ENCODE measurements around the gene CCL26. TPM values are rescaled to one million over a fixed set of nuclear protein-coding genes. Genes with fewer than 3 reads are reported as not detected.

The CCL26 gene
- total RNA-seq, 1 donor from 2014 or later, result not detected

DNA sequence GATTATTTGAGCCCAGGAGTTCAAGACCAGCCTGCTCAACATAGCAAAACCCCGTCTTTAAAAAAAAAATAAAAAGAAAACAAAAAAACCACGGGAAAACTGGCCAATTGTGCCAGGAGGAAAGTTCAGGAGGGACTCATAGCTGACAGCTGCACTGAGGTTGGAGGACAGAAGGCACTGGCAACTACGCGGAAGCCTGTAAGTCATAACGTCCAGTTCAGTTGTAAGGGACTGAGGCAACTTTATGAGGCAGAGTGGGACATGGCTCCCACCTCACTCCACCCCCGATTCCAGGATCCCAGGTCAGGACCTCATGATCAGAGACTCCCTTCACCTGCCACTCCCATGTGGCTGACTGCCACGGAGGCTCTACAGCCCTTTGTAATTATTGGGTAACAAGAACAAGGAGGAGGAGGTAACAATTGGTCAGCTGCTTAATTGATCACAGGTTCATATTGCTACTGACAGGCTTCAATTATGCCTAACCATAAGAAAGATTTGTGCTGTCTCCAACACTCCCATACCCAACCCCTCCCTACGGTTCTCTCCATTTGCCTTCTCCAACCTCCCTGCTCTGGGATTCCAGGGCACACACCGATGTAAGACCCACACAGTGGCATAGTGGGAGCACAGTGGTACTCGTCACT, 43.5 kb upstream of the CCL26 start:
- no peak for DNase-seq (ENCODE audit: low read depth, low spot score)
- H3K36me3 Mint-ChIP-seq (ENCODE audit: low read depth), result no peaks in the 10 kb centered on the region
- no peak overlapping the region for H3K4me3 Mint-ChIP-seq
- peaks cover 2% of the 10 kb centered on the region for H3K27me3 Mint-ChIP-seq (ENCODE audit: low read depth)
- TF ChIP-seq, protein P1, sequence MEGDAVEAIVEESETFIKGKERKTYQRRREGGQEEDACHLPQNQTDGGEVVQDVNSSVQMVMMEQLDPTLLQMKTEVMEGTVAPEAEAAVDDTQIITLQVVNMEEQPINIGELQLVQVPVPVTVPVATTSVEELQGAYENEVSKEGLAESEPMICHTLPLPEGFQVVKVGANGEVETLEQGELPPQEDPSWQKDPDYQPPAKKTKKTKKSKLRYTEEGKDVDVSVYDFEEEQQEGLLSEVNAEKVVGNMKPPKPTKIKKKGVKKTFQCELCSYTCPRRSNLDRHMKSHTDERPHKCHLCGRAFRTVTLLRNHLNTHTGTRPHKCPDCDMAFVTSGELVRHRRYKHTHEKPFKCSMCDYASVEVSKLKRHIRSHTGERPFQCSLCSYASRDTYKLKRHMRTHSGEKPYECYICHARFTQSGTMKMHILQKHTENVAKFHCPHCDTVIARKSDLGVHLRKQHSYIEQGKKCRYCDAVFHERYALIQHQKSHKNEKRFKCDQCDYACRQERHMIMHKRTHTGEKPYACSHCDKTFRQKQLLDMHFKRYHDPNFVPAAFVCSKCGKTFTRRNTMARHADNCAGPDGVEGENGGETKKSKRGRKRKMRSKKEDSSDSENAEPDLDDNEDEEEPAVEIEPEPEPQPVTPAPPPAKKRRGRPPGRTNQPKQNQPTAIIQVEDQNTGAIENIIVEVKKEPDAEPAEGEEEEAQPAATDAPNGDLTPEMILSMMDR (conservative IDR thresholded peaks at IDR 0.05), result no peak
- H3K27ac Mint-ChIP-seq (ENCODE audit: unreplicated experiment), result no peak overlapping the region
- H3K4me1 Mint-ChIP-seq, result no peaks in the 10 kb centered on the region
- H3K9me3 Mint-ChIP-seq, result no peaks in the 10 kb centered on the region

DNA sequence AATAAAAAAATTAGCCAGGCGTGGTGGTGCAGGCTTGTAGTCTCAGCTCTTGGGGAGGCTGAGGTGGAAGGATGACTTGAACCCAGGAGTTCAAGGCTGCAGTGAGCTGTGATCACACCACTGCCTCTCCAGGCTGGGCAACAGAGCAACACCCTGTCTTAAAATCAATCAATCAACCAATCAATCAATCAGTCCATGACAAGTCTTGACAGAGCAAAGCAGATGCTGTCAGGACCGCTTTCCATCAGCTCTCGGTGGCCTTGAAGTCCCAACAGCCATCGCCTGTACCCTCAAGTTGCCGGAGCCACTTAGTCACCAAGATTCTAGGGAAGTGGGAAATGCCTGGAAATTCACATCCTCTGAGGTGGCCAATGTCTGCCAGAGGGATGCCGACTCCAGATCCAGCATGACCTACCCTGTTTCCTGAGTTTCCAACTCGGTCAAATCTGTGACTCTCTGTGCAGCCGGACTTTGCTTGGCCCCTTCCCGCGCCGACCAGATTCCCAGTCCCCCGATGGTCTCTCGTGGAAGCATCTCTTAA, 42.5 kb upstream of the CCL26 start:
- peaks cover 2% of the 10 kb centered on the region for H3K27me3 Mint-ChIP-seq (ENCODE audit: low read depth)
- no peak for DNase-seq (ENCODE audit: low read depth, low spot score)
- no peaks in the 10 kb centered on the region for H3K4me1 Mint-ChIP-seq
- TF ChIP-seq, protein P1 (conservative IDR thresholded peaks at IDR 0.05), result no peak
- H3K36me3 Mint-ChIP-seq (ENCODE audit: low read depth), result no peaks in the 10 kb centered on the region
- no peak overlapping the region for H3K4me3 Mint-ChIP-seq
- no peaks in the 10 kb centered on the region for H3K9me3 Mint-ChIP-seq
- H3K27ac Mint-ChIP-seq (ENCODE audit: unreplicated experiment), result no peak overlapping the region

DNA sequence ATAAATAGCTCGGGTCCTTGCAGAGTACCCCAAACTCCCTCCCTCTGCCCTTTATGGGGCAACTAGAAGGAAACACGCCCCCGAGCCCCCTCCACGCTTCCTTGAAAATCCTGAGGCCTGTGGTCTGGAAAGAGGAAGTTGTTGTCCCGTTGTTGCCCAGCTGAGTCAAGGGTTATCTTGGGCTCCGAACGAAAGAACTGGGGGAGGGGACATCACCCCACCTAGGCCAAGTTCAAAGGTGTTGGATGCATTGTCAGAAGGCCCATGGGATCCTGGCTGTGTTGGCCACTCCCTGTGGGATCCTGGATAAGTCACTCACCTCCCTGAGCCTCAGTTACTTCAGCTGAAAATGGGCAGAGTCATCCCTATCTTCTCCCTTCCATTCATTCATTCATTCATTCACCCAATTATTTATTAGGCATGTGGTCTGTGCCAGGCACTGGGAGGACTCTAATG, 41.8 kb upstream of the CCL26 start, which contains the start of gene CCL24:
Gene CCL24, minus strand, starts transcription at position 26 of the 456 bp plus-strand sequence. CDS start 91 bp downstream, outside the sequence.
- no peaks in the 10 kb centered on the region for H3K4me1 Mint-ChIP-seq
- no peaks in the 10 kb centered on the region for H3K36me3 Mint-ChIP-seq (ENCODE audit: low read depth)
- H3K4me3 Mint-ChIP-seq, result no peak within 1 kb of the TSS
- no peak for DNase-seq (ENCODE audit: low read depth, low spot score)
- no peak within 1 kb of the TSS for H3K27ac Mint-ChIP-seq (ENCODE audit: unreplicated experiment)
- TF ChIP-seq, protein P1 (conservative IDR thresholded peaks at IDR 0.05), result no peak
- H3K9me3 Mint-ChIP-seq, result no peaks in the 10 kb centered on the region
- peaks cover 2% of the 10 kb centered on the region for H3K27me3 Mint-ChIP-seq (ENCODE audit: low read depth)

DNA sequence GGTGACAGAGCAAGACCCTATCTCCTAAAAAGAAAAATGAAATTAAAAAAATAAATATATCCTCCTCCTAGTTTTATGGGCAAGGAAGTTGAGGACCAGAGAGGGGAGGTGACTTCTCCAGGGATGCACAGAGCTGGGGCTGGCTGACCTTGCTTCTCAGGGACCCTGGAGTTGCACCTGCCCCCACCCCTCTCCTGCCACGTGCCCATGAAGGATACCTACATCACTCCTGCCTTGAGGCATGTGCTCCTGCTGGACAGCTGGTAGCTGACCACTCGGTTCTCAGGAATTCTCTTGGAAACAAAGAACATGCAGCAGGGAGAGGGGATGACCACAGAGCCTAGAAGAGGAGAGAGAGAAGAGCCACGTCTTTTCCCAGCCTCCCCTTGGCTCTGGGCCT, 41.1 kb upstream of the CCL26 start:
- Mint-ChIP-seq H3K36me3 (ENCODE audit: low read depth) (no peaks in the 10 kb centered on the region), H3K9me3 (no peaks in the 10 kb centered on the region), H3K27ac (ENCODE audit: unreplicated experiment) (no peak overlapping the region), H3K27me3 (ENCODE audit: low read depth) (peaks cover 2% of the 10 kb centered on the region), H3K4me3 (no peak overlapping the region), H3K4me1 (no peaks in the 10 kb centered on the region)
- DNase-seq (ENCODE audit: low read depth, low spot score), result no peak
- TF ChIP-seq, protein P1 (conservative IDR thresholded peaks at IDR 0.05), result no peak

DNA sequence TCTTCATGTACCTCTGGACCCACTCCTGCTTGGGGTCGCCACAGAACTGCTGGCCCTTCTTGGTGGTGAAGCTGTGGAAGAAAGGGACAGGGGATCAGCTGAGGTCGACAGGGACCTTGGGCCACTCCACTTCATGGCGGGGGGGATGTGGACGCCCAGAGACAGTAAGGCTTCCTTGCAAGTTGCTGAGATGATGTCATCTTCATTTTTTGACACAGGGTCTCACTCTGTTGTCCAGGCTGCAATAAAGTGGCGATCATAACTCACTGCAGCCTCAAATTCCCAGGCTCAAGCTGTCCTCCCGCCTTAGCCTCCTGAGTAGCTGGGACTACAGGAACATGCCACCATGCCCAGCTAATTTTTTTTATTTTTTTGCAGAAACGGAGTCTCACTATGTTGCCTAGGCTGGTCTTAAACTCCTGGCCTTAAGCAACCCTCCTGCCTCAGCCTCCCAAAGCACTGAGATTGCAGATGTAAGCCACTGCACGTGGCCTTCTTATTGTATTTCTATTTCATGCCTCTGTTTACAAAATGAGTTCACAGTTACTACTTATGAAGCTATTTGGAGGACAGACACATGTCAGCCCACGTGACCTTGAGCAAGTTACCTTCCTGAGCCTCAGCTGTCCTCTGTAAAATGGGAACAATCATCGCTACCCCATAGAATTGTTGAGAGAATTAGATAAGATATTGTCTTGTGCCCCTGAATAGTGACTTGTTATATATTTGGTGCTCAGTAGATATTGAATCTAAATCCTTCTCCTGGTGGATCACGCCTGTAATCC, 40.1 kb upstream of the CCL26 start:
- H3K4me3 Mint-ChIP-seq, result no peak overlapping the region
- TF ChIP-seq, protein P1 (conservative IDR thresholded peaks at IDR 0.05), result no peak
- peaks cover 3% of the 10 kb centered on the region for H3K9me3 Mint-ChIP-seq
- no peaks in the 10 kb centered on the region for H3K36me3 Mint-ChIP-seq (ENCODE audit: low read depth)
- DNase-seq (ENCODE audit: low read depth, low spot score), result no peak
- H3K27ac Mint-ChIP-seq (ENCODE audit: unreplicated experiment), result no peak overlapping the region
- no peaks in the 10 kb centered on the region for H3K4me1 Mint-ChIP-seq
- H3K27me3 Mint-ChIP-seq (ENCODE audit: low read depth), result peaks cover 2% of the 10 kb centered on the region

All from neural crest cell (in vitro differentiated cells).